DND-41 (cell line): Measurements from ENCODE around the gene DEPDC7.

Experiments used
- ATAC-seq: fragments of 200-7000 bp; cut with Tn5 transposase; 3 replicates; pipeline ENCODE4 v1.9.1; 2021; ENCODE audit warnings: low read depth; ENCODE audit not compliant: insufficient read depth
- DNase-seq: peaks from one replicate; pipeline ENCODE4 v3.0.0-alpha.2; 2020
- H2AFZ ChIP-seq: 2 replicates; pipeline ENCODE4 v1.6.0; 2012; ENCODE audit warnings: low read depth, low read length
- H3K27ac ChIP-seq: 2 replicates; pipeline ENCODE4 v1.5.1; 2012; ENCODE audit warnings: low read length, inconsistent platforms
- H3K27me3 ChIP-seq: fragments of 200-600 bp; sonication (generic); 2 replicates; pipeline ENCODE4 v1.6.0; 2012; ENCODE audit warnings: low read length, mild to moderate bottlenecking, inconsistent platforms; ENCODE audit not compliant: insufficient read depth, poor library complexity
- H3K36me3 ChIP-seq: 2 replicates; pipeline ENCODE4 v1.5.1; 2012; ENCODE audit warnings: low read length, inconsistent platforms; ENCODE audit not compliant: insufficient read depth
- H3K4me1 ChIP-seq: 2 replicates; pipeline ENCODE4 v1.5.1; 2012; ENCODE audit warnings: mild to moderate bottlenecking, low read length; ENCODE audit not compliant: insufficient read depth
- H3K4me2 ChIP-seq: 2 replicates; pipeline ENCODE4 v1.6.0; 2012; ENCODE audit warnings: mild to moderate bottlenecking, moderate library complexity, low read length, inconsistent platforms; ENCODE audit not compliant: insufficient read depth
- H3K4me3 ChIP-seq, 2 experiments: fragments of 200-600 bp in 1 of 2; shearing (Covaris generic) in 1 of 2; 2 replicates each; pipeline ENCODE4 v1.5.1; 2012 to 2016; ENCODE audit warnings: inconsistent platforms in 2 of 2, low read length in 2 of 2, mild to moderate bottlenecking in 2 of 2, low read depth in 1 of 2, moderate library complexity in 1 of 2
- H3K79me2 ChIP-seq: 2 replicates; pipeline ENCODE4 v1.6.0; 2012; ENCODE audit warnings: low read length, inconsistent platforms; ENCODE audit not compliant: insufficient read depth
- H3K9ac ChIP-seq: 2 replicates; pipeline ENCODE4 v1.6.0; 2012; ENCODE audit warnings: low read depth, mild to moderate bottlenecking, inconsistent platforms, low read length, moderate library complexity
- H3K9me3 ChIP-seq: 2 replicates; pipeline ENCODE4 v1.5.1; 2012; ENCODE audit warnings: low read length, moderate library complexity, mild to moderate bottlenecking, inconsistent platforms; ENCODE audit not compliant: insufficient read depth, severe bottlenecking
- H4K20me1 ChIP-seq: 2 replicates; pipeline ENCODE4 v1.6.0; 2012; ENCODE audit warnings: low read length; ENCODE audit not compliant: insufficient read depth
- EZH2 ChIP-seq: IDR thresholded peaks from 3 replicates; pipeline ENCODE4 v1.6.1; 2012; ENCODE audit warnings: borderline replicate concordance, low read depth, mild to moderate bottlenecking, moderate library complexity, low read length, inconsistent platforms; ENCODE audit not compliant: severe bottlenecking
- TF ChIP-seq, protein P1 (sequence below): IDR thresholded peaks from 2 replicates; pipeline ENCODE4 v1.5.1; 2012; ENCODE audit warnings: borderline replicate concordance, low read length, moderate library complexity, mild to moderate bottlenecking; ENCODE audit not compliant: poor library complexity, severe bottlenecking; ENCODE audit errors: extremely low read depth

DEPDC7 gene

DNA sequence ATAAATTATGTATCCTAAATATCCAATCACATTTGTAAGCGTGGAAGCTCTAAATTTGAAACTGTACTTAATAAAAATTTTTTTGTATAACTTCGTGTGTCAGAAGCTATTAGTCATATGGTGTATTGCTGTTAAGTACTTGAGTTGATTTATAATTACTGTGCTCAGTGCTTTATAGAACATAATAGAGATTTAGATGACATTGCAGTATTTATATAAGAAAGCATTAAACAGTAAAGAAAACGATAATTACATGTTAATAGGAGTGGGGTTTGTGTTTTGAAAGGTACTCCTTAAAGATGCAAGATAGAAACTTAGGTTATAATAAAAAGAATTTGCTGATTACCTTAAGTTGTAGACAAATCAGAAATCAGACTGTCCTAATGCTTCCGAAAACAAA lies 17.8 kb downstream of the DEPDC7 start:
- Histone ChIP-seq H3K9me3 (no peaks in the 10 kb centered on the region), H2AFZ (no peak overlapping the region), H3K27me3 (no peaks in the 10 kb centered on the region), H3K9ac (no peak overlapping the region), H3K79me2 (no peaks in the 10 kb centered on the region), H3K4me3 (no peak overlapping the region), H3K4me2 (no peak overlapping the region), H4K20me1 (no peaks in the 10 kb centered on the region), H3K36me3 (no peaks in the 10 kb centered on the region), H3K4me1 (peaks cover 3% of the 10 kb centered on the region), H3K27ac (no peak overlapping the region)
- DNase-seq (no peak), ATAC-seq (no peak)
- TF ChIP-seq, protein P1, sequence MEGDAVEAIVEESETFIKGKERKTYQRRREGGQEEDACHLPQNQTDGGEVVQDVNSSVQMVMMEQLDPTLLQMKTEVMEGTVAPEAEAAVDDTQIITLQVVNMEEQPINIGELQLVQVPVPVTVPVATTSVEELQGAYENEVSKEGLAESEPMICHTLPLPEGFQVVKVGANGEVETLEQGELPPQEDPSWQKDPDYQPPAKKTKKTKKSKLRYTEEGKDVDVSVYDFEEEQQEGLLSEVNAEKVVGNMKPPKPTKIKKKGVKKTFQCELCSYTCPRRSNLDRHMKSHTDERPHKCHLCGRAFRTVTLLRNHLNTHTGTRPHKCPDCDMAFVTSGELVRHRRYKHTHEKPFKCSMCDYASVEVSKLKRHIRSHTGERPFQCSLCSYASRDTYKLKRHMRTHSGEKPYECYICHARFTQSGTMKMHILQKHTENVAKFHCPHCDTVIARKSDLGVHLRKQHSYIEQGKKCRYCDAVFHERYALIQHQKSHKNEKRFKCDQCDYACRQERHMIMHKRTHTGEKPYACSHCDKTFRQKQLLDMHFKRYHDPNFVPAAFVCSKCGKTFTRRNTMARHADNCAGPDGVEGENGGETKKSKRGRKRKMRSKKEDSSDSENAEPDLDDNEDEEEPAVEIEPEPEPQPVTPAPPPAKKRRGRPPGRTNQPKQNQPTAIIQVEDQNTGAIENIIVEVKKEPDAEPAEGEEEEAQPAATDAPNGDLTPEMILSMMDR: no peak
- TF ChIP-seq EZH2: no peak

GRCh38 chr11:33035011-33035410 lies 19.3 kb downstream of the DEPDC7 start:
- no peak for ATAC-seq
- TF ChIP-seq EZH2: no peak
- TF ChIP-seq, protein P1: no peak
- Histone ChIP-seq H3K9ac (no peak overlapping the region), H3K4me3 (no peak overlapping the region), H3K27me3 (no peaks in the 10 kb centered on the region), H3K36me3 (no peaks in the 10 kb centered on the region; the same call in 1 of the 2 replicates), H3K27ac (no peak overlapping the region), H3K9me3 (no peaks in the 10 kb centered on the region), H3K4me2 (no peak overlapping the region), H3K4me1 (peaks cover 8% of the 10 kb centered on the region), H2AFZ (no peak overlapping the region), H4K20me1 (no peaks in the 10 kb centered on the region), H3K79me2 (peaks cover 7% of the 10 kb centered on the region)
- no peak for DNase-seq

GRCh38 chr11:33039274-33040032 lies 23.8 kb downstream of the DEPDC7 start, which contains the start of gene TCP11L1:
TCP11L1 (plus strand) TSS chr11:33039572; CDS start chr11:33043774, 4,202 bp downstream.
- Histone ChIP-seq H3K9me3 (no peaks in the 10 kb centered on the region), H3K4me2 (peak within 1 kb of the TSS; percentile 90), H3K79me2 (peaks cover 20% of the 10 kb centered on the region), H3K4me3 (peak within 1 kb of the TSS; percentile 65 to 87), H3K36me3 (peaks cover 9% of the 10 kb centered on the region), H3K27me3 (no peaks in the 10 kb centered on the region), H3K27ac (peak within 1 kb of the TSS; percentile 91), H3K4me1 (peaks cover 21% of the 10 kb centered on the region), H3K9ac (peak within 1 kb of the TSS; percentile 76), H2AFZ (peak within 1 kb of the TSS; percentile 95), H4K20me1 (no peaks in the 10 kb centered on the region)
- DNase-seq: peak; percentile 66
- TF ChIP-seq EZH2: no peak
- TF ChIP-seq, protein P1: no peak
- ATAC-seq: peak; percentile 91
